Panc1 (cell line): ENCODE measurements around the gene LPP.

ENCODE experiments used
- CTCF ChIP-seq: fragments of 450-650 bp; IDR thresholded peaks from 2 replicates; pipeline ENCODE4 v1.5.1; 2017; ENCODE audit warnings: mild to moderate bottlenecking
- POLR2AphosphoS5 ChIP-seq: IDR thresholded peaks from 2 replicates; pipeline ENCODE4 v1.6.1; 2012; ENCODE audit warnings: mild to moderate bottlenecking, low read depth, low read length, moderate library complexity
- SIN3A ChIP-seq: IDR thresholded peaks from 2 replicates; pipeline ENCODE4 v1.6.1; 2012; ENCODE audit warnings: low read depth, mild to moderate bottlenecking, low read length, moderate library complexity, borderline replicate concordance; ENCODE audit not compliant: insufficient read depth

DNA sequence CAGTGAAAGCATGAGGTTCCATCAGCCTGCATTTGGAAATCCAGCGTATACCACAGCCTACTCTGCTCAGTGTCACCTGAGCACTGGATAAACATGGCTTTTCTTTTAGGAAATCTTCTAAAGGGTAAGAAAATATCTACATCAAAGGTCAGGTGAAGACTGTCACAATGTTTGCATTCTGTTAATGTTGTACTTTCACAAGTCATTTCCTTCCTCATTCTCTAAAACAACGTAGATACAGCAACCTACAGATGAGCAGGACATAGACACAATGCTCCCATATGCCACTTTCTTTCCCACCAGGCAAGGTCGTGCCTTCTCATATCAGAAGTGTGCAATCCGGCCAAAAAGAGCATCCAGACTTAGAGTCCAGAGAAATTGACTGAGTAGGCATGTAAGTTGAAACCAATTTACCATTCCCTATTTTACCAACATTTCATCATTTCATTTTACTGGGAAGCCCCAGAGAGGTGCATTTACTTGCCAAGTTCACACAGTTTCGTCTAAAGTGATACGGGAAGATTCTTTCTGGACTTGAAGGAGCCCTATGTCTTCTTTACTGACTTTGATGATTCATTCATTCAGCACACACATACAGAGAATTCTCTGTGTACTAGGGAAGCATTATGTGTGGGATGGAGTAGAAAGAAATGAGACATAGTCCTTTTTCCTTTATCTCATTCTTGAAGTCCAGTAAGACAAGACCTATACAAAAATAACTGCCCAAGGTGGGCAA is 30.6 kb upstream of the LPP start:
- TF ChIP-seq CTCF (no peak), POLR2AphosphoS5 (no peak), SIN3A (no peak)
